ENCODE measurements around the gene PPIB.
"Not testable (repeated sequence)": the region's sequence is repeated elsewhere in the genome, so short reads cannot be mapped to it uniquely, and the experiment has no call there.

PPIB gene

DNA sequence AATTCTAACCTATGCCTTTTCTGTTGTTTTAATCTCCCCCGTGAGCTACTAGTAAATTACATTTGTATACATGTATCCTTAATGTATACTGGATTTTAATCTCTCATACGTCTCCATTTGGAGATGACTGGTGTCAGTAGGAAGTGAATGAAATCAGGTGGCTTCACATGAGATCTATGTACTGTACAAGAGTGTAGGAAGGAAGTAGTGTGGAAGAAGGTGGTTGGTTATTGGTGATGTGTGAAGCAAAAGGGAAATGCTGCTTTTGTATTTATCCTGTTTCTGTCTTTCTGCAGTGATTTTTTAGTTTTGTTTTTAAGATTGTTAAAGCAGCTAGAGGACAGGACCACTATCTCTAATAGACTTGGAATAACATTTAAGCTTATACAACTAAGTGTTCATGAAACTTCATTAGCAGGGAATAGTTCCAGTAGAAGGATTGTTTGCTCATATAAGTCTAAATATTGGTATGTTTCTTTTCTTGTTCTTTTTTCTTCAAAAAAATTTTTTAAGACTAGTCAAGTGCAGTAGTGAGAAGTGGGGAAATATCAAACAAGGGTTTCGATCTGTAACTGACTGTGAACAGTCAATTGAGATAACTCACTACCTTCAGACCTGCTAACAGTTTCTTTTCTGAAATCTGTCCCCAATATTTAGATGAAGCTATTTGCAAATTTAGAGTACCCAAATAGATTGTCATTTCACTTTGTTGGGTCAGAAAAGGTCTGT, 51.7 kb downstream of the PPIB start:
- no peak for DNase-seq (ENCODE audit: low spot score)
- FAIRE-seq, result no peak

DNA sequence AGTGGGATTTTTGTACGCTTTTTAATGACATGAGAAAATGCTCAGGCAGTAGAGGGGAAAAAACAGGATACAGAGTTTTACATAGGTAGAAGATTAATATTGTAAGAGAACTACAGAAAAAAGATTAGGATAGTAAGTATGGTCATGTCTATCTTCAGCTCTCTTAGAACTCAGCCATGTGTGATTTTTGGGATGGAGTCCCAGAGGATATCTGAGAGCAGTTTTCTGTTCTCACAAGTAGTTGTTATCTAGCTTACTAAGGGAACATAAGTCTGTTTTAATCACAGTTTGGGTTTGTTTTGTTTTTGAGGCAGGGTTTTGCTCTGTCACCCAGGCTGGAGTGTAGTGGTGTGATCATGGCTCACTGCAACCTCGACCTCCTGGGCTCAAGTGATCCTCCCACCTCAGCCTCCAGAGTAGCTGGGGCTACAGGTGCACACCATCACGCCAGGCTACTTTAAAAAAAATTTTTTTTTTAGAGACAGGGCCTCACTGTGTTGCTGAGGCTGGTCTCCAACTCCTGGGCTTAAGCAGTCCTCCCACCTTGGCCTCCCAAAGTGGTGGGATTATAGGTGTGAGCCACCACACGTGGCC, 52.6 kb downstream of the PPIB start:
- not testable (repeated sequence) for FAIRE-seq; DNase-seq (ENCODE audit: low spot score)

DNA sequence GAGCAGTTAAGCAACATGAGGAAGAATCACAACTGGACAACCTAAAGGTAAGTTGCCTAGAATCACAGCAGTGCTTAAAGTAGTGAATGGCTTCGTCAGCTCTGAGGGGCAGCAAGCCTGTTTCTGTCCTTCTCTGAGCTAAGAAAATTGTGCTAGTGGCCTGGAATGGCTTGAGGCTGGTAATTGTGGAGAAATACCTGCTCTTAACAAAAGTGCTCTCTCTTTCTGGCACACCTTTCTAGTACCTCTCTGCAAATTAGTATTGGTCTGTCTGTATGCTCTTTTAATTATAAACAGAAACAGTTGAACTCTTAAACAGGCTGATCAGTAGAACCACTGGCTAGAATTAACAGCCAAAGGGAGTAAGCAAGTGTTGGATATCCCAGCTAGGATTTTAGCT, 55.5 kb downstream of the PPIB start:
- no peak for FAIRE-seq

More for the DNA sequence above, 55.5 kb downstream of the PPIB start:
- no peak for DNase-seq (ENCODE audit: low spot score)

Data from urothelium cell line (cell line).